H9 (cell line): ENCODE data around the gene HIPK1. TPM values are rescaled to one million over a fixed set of nuclear protein-coding genes. Genes with fewer than 3 reads are reported as not detected.

ENCODE experiments used
- DNase-seq: peaks from one replicate; pipeline ENCODE4 v3.0.0-alpha.2; 2017
- H2AFZ ChIP-seq: one replicate; pipeline ENCODE4 v1.6.1; 2013; ENCODE audit warnings: mild to moderate bottlenecking, low read length, control low read depth, moderate library complexity
- H2AK5ac ChIP-seq: 2 replicates; pipeline ENCODE4 v1.6.1; 2013; ENCODE audit warnings: low read length, control low read depth, mixed read lengths; ENCODE audit not compliant: insufficient read length
- H2BK120ac ChIP-seq: one replicate; pipeline ENCODE4 v1.6.1; 2013; ENCODE audit warnings: low read depth, mild to moderate bottlenecking, low read length, control low read depth, inconsistent platforms; ENCODE audit not compliant: poor library complexity, severe bottlenecking
- H2BK12ac ChIP-seq: 2 replicates; pipeline ENCODE4 v1.6.1; 2013; ENCODE audit warnings: low read length, control low read depth, mixed read lengths, low read depth; ENCODE audit not compliant: insufficient read length
- H2BK15ac ChIP-seq: 2 replicates; pipeline ENCODE4 v1.6.1; 2013; ENCODE audit warnings: low read depth, low read length, control low read depth
- H2BK20ac ChIP-seq: one replicate; pipeline ENCODE4 v1.6.1; 2013; ENCODE audit warnings: low read depth, mild to moderate bottlenecking, low read length, control low read depth, inconsistent platforms; ENCODE audit not compliant: poor library complexity, severe bottlenecking
- H2BK5ac ChIP-seq: 2 replicates; pipeline ENCODE4 v1.6.1; 2013; ENCODE audit warnings: low read length, control low read depth, mixed read lengths; ENCODE audit not compliant: insufficient read length
- H3K14ac ChIP-seq: 2 replicates; pipeline ENCODE4 v1.6.1; 2013; ENCODE audit warnings: low read length, control low read depth; ENCODE audit not compliant: insufficient read depth
- H3K18ac ChIP-seq: 2 replicates; pipeline ENCODE4 v1.6.1; 2013; ENCODE audit warnings: low read depth, mild to moderate bottlenecking, mixed read lengths, low read length, control low read depth; ENCODE audit not compliant: insufficient read length
- H3K23ac ChIP-seq: 2 replicates; pipeline ENCODE4 v1.6.1; 2013; ENCODE audit warnings: low read length, control low read depth, mixed read lengths, low read depth; ENCODE audit not compliant: insufficient read length
- H3K23me2 ChIP-seq: 2 replicates; pipeline ENCODE4 v1.6.1; 2013; ENCODE audit warnings: low read depth, mild to moderate bottlenecking, mixed read lengths, low read length, control low read depth; ENCODE audit not compliant: insufficient read length, poor library complexity, severe bottlenecking
- H3K27ac ChIP-seq: 2 replicates; pipeline ENCODE4 v1.5.1; 2013; ENCODE audit warnings: low read length, control low read depth, mixed read lengths, low read depth; ENCODE audit not compliant: insufficient read length
- H3K27me3 ChIP-seq: 2 replicates; pipeline ENCODE4 v1.6.1; 2013; ENCODE audit warnings: low read length, control low read depth, inconsistent platforms; ENCODE audit not compliant: insufficient read depth
- H3K4ac ChIP-seq: 2 replicates; pipeline ENCODE4 v1.6.1; 2013; ENCODE audit warnings: low read depth, mild to moderate bottlenecking, control low read depth, inconsistent platforms, low read length, moderate library complexity
- H3K4me1 ChIP-seq: 2 replicates; pipeline ENCODE4 v1.6.1; 2013; ENCODE audit warnings: low read length, control low read depth, inconsistent platforms; ENCODE audit not compliant: insufficient read depth
- H3K4me2 ChIP-seq: 2 replicates; pipeline ENCODE4 v1.6.1; 2013; ENCODE audit warnings: low read length, control low read depth, mixed read lengths; ENCODE audit not compliant: insufficient read length, insufficient read depth
- H3K56ac ChIP-seq: 2 replicates; pipeline ENCODE4 v1.6.1; 2013; ENCODE audit warnings: low read depth, mild to moderate bottlenecking, mixed read lengths, low read length, control low read depth; ENCODE audit not compliant: insufficient read length
- H3K79me1 ChIP-seq: 2 replicates; pipeline ENCODE4 v1.6.1; 2013; ENCODE audit warnings: low read depth, mild to moderate bottlenecking, moderate library complexity, low read length, control low read depth, inconsistent platforms; ENCODE audit not compliant: insufficient read depth, poor library complexity, severe bottlenecking
- H3K79me2 ChIP-seq: 2 replicates; pipeline ENCODE4 v1.6.1; 2013; ENCODE audit warnings: low read length, control low read depth, inconsistent platforms; ENCODE audit not compliant: insufficient read depth
- H3K9ac ChIP-seq: 2 replicates; pipeline ENCODE4 v1.6.1; 2013; ENCODE audit warnings: low read length, control low read depth, mixed read lengths; ENCODE audit not compliant: insufficient read length; ENCODE audit errors: extremely low read depth
- H3K9me3 ChIP-seq: one replicate; pipeline ENCODE4 v1.6.1; 2013; ENCODE audit warnings: low read depth, low read length, inconsistent platforms; ENCODE audit not compliant: control insufficient read depth
- H3T11ph ChIP-seq: one replicate; pipeline ENCODE4 v1.6.1; 2013; ENCODE audit warnings: mild to moderate bottlenecking, low read length, control low read depth, inconsistent platforms
- H4K20me1 ChIP-seq: one replicate; pipeline ENCODE4 v1.6.1; 2013; ENCODE audit not compliant: control insufficient read depth, insufficient read length, insufficient read depth
- H4K5ac ChIP-seq: 2 replicates; pipeline ENCODE4 v1.6.1; 2013; ENCODE audit warnings: low read depth, mild to moderate bottlenecking, mixed read lengths, low read length, control low read depth; ENCODE audit not compliant: insufficient read length
- H4K8ac ChIP-seq: replicated peaks from 2 replicates; pipeline ENCODE4 v1.6.1; 2013; ENCODE audit warnings: low read length, control low read depth, mixed read lengths, low read depth; ENCODE audit not compliant: insufficient read length
- H4K91ac ChIP-seq: 2 replicates; pipeline ENCODE4 v1.6.1; 2013; ENCODE audit warnings: low read depth, mild to moderate bottlenecking, moderate library complexity, mixed read lengths, low read length, control low read depth; ENCODE audit not compliant: insufficient read length
- H3K27ac Mint-ChIP-seq, 3 experiments: 2 replicates in 2 of 3; 3 replicates in 1 of 3; pipeline ENCODE4 v1.8.0; 2020 to 2021; ENCODE audit warnings: mixed read lengths in 3 of 3, mild to moderate bottlenecking in 1 of 3, moderate library complexity in 1 of 3
- H3K27me3 Mint-ChIP-seq: 2 replicates; pipeline ENCODE4 v1.8.0; 2021; ENCODE audit warnings: low read depth, mild to moderate bottlenecking, moderate library complexity, mixed read lengths
- H3K36me3 Mint-ChIP-seq, 3 experiments: 2 replicates in 2 of 3; 3 replicates in 1 of 3; pipeline ENCODE4 v1.8.0; 2020 to 2021; ENCODE audit warnings: low read depth in 3 of 3, mixed read lengths in 3 of 3; ENCODE audit not compliant: insufficient read depth in 1 of 3
- H3K4me1 Mint-ChIP-seq, 2 experiments: 2 replicates each; pipeline ENCODE4 v1.8.0; 2020; ENCODE audit warnings: mixed read lengths in 2 of 2
- H3K4me3 Mint-ChIP-seq, 2 experiments: 2 replicates in 1 of 2; 3 replicates in 1 of 2; pipeline ENCODE4 v1.8.0; 2020 to 2021; ENCODE audit warnings: mild to moderate bottlenecking in 2 of 2, mixed read lengths in 2 of 2, moderate library complexity in 1 of 2
- H3K9me3 Mint-ChIP-seq, 2 experiments: 2 replicates in 1 of 2; 3 replicates in 1 of 2; pipeline ENCODE4 v1.8.0; 2020; ENCODE audit warnings: mild to moderate bottlenecking in 2 of 2, mixed read lengths in 2 of 2, moderate library complexity in 1 of 2
- CTCF ChIP-seq: fragments of 200-600 bp; sonication (generic); conservative IDR thresholded peaks from 3 replicates; pipeline ENCODE4 v1.8.0; 2021; ENCODE audit warnings: antibody characterized with exemption, mild to moderate bottlenecking
- WGBS: extraction: QIAGEN DNeasy Blood & Tissue Kit; methylation state at CpG from one replicate; pipeline ENCODE4 v1.1.7; 2013; ENCODE audit warnings: missing lambda C conversion rate, low lambda C conversion rate, mixed read lengths; ENCODE audit not compliant: insufficient read length; ENCODE audit errors: extremely low coverage; 5-methylcytosine and 5-hydroxymethylcytosine counted together
- long read RNA-seq: library from polyadenylated mRNA; unstranded; transcript quantifications from one replicate; pipeline ENCODE4 v2.0.0, GENCODE V29; 2020
- total RNA-seq: library from RNA; stranded (reverse); gene quantifications from 2 replicates; pipeline ENCODE4 v1.2.1, GENCODE V29; 2021

The HIPK1 gene
- 65.7 and 68.1 TPM in 2 replicates for total RNA-seq
- long read RNA-seq, full-length matches to known transcripts = 1 of 19 reads
- long read RNA-seq, partial matches to known transcripts = 6 of 19 reads
- long read RNA-seq, other reads (novel, unspliced or antisense) = 12 of 19 reads

- H4K5ac ChIP-seq = no peak within 1 kb of the TSS
- no peak within 1 kb of the TSS for H2BK5ac ChIP-seq
- Mint-ChIP-seq H3K27me3 (peaks cover 8% of the 10 kb centered on the region), H3K4me1 (peaks cover 33 to 36% of the 10 kb centered on the region in 2 experiments), H3K36me3 (no peaks in the 10 kb centered on the region), H3K4me3 (peak within 1 kb of the TSS; percentile 90 to 92), H3K27ac (peak within 1 kb of the TSS in 2 of 3 experiments; percentile 78 to 93; a peak in 4 of 7 replicates), H3K9me3 (no peaks in the 10 kb centered on the region)
- no CpG with 5 or more reads among the region's 61 CpGs for WGBS
- no peaks in the 10 kb centered on the region for H3K9me3 ChIP-seq
- no peak for TF ChIP-seq CTCF
- peaks cover 8% of the 10 kb centered on the region; the same call in 1 of the 2 replicates for H3K79me2 ChIP-seq
- H3K23me2 ChIP-seq = peaks cover 16% of the 10 kb centered on the region
- H2BK20ac ChIP-seq = no peak within 1 kb of the TSS
- H2BK12ac ChIP-seq = no peak within 1 kb of the TSS
- no peaks in the 10 kb centered on the region for H3K79me1 ChIP-seq
- H4K20me1 ChIP-seq = no peaks in the 10 kb centered on the region
- H2BK120ac ChIP-seq = no peak within 1 kb of the TSS
- peak; percentile 91 for DNase-seq
- H3K23ac ChIP-seq = no peak within 1 kb of the TSS
- H3K14ac ChIP-seq = peak within 1 kb of the TSS; percentile 64
- no peak within 1 kb of the TSS for H3K56ac ChIP-seq
- H3K27ac ChIP-seq = no peak within 1 kb of the TSS
- no peak within 1 kb of the TSS for H2AFZ ChIP-seq
- no peak within 1 kb of the TSS for H4K8ac ChIP-seq
- H4K91ac ChIP-seq = no peak within 1 kb of the TSS
- peak within 1 kb of the TSS; percentile 48 for H3K9ac ChIP-seq
- peak within 1 kb of the TSS; percentile 97 for H3K4me2 ChIP-seq
- H3K18ac ChIP-seq = peak within 1 kb of the TSS; percentile 10
- H2AK5ac ChIP-seq = no peak within 1 kb of the TSS
- H3K4me1 ChIP-seq = no peaks in the 10 kb centered on the region
- H3T11ph ChIP-seq = no peak within 1 kb of the TSS
- H3K4ac ChIP-seq = no peak within 1 kb of the TSS
- no peak within 1 kb of the TSS for H2BK15ac ChIP-seq
- H3K27me3 ChIP-seq = no peaks in the 10 kb centered on the region
Observed at GRCh38 chr1:113928941-113929749, at the start of gene HIPK1. Gene HIPK1, plus strand, starts transcription at chr1:113929324.
